GM21529 (cell line): ENCODE measurements around the gene TOB1.
A peak's percentile ranks its signal among the peaks of the same experiment; 100 is the strongest.
"Not testable (repeated sequence)": the region's sequence is repeated elsewhere in the genome, so short reads cannot be mapped to it uniquely, and the experiment has no call there.

Experiments
- ATAC-seq: cut with Tn5 transposase; IDR thresholded peaks from one replicate; pipeline ENCODE4 v1.9.1; 2021; ENCODE audit not compliant: unreplicated experiment

Gene TOB1

DNA sequence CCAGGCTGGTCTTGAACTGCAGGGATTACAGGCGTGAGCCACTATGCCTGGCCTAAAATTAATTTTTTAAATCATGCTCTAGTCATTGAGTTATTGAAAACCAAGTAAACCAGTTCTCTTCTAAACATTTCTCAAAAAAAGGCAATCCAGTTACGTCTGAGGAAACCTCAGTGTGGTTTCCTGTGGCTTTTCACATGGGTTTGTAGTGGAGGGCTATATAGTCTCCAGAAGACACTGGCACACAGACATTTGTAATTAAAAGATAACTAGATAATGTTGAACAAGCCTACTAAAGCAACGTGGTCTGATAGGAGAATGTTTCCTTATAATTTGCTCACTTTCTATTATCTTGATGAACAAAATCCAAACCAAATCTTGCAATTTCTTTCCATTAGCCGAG lies 5.2 kb upstream of the TOB1 start:
- no peak for ATAC-seq

DNA sequence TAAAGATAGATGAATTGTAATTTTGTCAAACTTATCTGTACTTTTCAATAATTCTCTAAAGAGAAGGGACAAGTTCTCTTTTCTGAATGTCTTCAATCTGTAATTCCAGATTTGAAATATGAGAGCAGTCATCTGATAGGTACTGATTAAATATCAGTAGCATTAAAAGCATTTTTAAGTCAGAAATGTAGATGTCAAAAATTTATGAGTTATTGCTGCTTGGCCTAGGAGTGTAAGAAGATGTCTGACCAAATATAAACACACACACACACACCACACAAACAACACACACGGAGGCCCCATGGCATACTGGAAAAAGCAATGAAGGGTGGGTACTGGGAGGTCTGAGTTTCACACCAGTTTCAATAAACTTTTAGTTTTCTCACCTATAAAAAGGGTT lies 2.4 kb upstream of the TOB1 start:
- ATAC-seq, result no peak

GRCh38 chr17:50868140-50868438 lies 1.9 kb upstream of the TOB1 start:
- ATAC-seq, result no peak

GRCh38 chr17:50867363-50868139 lies 1.4 kb upstream of the TOB1 start:
- peak; percentile 38 for ATAC-seq

- ATAC-seq, result peak; percentile 14
These were observed 802 bp upstream of the TOB1 start for GRCh38 chr17:50866950-50867362.

DNA sequence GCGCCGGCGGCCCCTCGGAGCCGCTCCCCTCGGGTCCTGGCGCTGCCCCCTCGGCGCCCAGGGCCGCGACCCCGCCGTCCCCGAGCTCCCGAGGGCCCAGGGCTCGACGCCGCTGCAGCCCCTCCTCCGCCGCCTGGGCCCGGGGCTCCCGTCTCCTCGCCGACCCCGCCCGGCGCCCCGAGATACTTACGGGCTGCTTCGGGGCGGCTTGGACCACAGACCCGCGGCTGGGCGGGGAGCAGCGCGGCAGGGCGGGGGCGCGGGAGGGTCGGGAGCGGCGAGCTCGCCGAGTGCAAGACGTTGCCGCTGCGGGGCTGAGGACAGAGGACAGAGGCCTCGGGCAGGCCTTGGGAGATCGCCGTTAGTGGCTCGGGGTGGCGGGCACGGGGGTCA lies 290 bp downstream of the TOB1 start:
- ATAC-seq, result peak; percentile 9

DNA sequence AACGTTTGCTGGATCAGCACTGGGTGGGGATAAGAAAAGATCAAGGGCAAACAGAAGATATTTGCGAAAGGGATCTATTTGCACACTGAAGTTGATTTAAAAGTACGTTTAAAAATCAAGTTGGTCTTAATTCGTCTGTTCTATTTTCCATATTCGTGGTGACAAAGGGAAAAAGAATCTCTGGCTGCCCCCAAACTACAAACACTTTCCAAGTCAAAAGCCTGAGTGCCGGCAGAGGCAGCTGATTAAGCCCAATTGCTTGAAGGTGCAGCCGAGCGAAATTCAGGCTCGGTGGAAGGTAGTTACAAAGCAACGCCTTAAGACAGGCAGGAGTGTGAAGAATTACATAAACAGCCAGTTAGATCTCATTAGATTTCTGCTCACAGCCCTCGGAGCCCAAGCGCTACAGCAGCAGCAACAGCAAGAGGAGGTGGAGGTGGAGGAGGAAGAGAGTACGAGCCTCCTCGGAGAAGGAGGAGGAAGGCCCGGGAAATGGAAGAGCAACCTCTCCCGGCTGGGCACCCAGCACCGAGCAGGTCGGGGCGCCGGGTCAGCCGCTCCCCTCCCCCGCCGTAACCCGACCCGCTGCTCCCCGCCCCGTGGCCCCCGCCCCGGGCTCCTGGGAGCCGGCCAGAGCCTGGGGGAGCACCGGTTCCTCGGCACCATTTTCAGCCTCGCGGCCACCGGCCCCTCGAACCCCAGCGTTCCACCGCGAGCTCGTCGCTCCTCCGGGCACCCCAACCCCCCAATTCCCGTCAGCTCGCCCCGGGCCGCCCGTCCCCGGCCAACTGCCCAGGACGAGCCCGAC lies 890 bp downstream of the TOB1 start:
- ATAC-seq, result no peak

DNA sequence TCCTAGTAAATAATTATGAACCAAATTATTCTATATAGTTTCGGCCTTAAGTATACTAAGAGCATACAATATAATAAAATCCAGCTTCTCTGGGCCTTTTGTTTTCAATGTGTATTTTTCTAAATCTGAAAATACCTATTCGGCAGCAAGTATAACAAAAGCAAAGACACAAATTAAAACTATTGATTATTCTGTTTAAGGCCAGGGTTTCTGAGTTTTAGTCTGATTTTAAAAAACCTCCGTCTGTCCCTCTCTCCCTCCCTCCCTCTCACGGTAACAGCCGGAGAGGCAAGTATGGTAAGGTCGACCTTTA lies 1.5 kb downstream of the TOB1 start:
- ATAC-seq, result no peak

DNA sequence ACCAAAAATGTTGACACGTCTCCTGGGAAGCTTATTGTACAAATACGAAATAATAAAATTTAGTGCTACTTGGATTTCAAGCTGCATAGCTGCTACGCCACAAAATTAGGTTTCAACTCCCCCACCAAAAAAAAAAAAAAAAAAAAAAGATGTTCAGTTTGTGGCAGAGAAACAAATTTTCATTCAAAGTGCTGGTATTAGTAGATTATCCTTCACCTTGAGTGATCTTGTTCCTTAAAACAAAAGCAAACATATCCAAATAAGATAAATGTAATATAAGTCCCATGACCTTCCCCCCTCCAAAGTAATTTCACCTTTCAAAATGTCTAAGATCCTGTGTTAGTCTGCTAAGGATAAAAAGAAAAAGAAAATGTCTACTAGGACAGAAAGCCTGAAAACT lies 2.2 kb downstream of the TOB1 start:
- no peak for ATAC-seq

DNA sequence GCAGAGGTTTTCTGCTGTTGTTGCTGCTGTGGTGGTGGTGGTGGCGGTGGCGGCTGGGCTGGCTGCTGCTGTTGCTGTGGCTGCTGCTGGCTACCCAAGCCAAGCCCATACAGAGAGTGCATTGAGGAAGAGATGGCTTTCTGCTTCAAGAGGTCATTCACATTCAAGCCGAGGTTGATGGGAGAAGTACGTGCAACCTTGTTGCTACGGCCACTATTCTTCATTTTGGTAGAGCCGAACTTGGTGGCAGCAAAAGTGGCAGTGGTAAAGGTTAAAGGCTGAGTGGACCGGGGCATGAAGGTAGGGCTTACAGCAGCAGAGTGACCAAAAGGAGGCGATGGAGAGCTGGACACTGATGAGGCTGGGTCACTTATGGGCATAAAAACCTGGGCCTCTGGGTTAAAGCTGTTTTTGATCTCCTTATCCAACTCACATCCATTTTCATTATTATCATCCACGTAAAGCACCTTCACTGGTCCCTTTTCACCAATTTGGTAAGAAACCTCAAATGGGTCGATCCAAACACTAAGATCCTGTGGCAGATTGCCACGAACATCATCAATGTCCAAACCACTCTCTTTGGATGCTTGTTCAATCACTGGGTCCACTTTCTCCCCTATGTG lies 2.8 kb downstream of the TOB1 start:
- no peak for ATAC-seq

DNA sequence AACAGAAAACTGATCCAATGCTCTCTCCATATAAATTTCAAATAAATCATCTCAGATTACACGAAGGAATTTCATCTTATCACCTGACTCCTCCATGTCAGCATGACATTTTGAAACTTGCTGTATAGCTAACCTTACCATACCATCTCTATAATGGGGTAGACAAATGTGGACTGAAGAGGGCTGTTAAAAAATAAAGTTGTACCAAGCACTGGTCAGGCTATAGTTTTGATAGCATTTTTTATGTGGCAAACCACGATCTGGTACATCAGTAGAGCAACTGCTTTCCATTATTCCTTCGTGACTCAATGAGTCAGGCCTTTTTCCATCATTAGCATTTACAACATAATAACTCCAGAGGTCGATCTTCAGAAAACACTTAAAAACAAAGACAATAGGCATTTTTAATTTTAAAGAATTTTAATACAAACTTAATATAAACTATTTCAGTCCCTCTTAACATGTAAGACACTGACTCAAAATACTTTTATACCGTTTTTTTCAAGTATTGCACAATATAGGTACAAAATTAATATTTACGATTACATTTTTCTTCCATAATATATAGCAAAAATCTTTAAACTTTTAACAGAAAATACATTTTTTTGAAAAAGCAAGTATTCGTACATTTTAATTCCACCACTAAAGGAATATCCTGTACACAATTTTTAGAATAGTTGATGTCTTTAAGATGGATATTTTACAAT lies 4.2 kb downstream of the TOB1 start:
- ATAC-seq, result no peak

DNA sequence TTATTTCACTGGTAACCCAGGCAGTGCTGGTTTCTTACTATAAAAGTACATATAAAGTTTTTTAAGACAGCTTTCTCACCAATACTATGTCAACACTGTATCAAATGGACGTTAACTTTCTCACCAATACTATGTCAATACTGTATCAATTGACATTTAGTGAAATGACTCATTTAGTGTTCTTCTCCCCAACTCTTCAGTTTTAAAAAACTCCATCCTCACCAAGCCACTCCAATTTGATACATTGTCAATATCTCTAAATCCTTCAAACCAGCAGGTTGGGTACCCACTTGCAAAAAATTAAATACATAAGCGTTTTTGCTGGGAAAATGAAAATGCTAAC lies 4.8 kb downstream of the TOB1 start:
- no peak for ATAC-seq

GRCh38 chr17:50859727-50860126 lies 6.4 kb downstream of the TOB1 start:
- ATAC-seq, result not testable (repeated sequence)

GRCh38 chr17:50858486-50859225 lies 7.5 kb downstream of the TOB1 start:
- no peak for ATAC-seq

DNA sequence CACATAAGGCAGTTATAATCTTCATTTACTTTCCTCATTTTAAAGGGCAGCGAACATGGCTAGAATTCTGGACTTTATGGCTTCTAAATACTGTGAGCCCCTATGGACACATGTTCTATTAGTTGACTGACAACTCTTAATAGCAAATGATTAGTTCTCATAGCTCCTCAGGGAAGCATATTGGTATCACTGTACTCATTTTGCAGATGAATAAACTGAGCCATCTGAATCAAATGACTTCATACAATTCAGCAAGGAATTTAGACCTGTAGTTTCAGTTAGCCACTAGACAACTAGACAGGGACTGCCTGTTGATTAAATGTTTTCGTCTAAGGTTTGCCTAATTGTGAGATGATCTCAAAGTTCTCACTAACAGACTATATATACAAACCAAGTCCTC lies 9.7 kb downstream of the TOB1 start:
- ATAC-seq, result no peak

- ATAC-seq, result no peak
These were observed 10.3 kb downstream of the TOB1 start for GRCh38 chr17:50855708-50856330.

- ATAC-seq, result no peak
These were observed 12.4 kb downstream of the TOB1 start for GRCh38 chr17:50853781-50854180.

- ATAC-seq, result no peak
These were observed 13.0 kb downstream of the TOB1 start for GRCh38 chr17:50853015-50853615.

GRCh38 chr17:50850640-50851039 lies 15.5 kb downstream of the TOB1 start:
- ATAC-seq, result no peak

DNA sequence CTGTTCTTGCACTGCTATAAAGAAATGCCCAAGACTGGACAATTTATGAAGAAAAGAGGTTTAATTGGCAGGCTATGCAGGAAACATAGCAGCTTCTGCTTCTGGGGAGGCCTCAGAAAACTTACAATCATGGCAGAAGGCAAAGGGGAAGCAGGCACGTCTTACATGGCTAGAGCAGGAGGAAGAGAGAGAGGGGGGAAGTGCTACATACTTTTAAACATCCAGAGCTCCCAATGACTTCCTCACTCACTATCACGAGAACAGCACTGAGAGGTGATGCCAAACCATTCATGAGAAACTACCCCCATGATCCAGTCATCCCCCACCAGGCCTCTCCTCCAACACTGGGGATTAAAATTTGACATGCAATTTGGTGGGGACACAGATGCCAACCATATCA lies 17.4 kb downstream of the TOB1 start:
- ATAC-seq, result no peak
